Measurements from ENCODE around the gene NPDC1.

DNA sequence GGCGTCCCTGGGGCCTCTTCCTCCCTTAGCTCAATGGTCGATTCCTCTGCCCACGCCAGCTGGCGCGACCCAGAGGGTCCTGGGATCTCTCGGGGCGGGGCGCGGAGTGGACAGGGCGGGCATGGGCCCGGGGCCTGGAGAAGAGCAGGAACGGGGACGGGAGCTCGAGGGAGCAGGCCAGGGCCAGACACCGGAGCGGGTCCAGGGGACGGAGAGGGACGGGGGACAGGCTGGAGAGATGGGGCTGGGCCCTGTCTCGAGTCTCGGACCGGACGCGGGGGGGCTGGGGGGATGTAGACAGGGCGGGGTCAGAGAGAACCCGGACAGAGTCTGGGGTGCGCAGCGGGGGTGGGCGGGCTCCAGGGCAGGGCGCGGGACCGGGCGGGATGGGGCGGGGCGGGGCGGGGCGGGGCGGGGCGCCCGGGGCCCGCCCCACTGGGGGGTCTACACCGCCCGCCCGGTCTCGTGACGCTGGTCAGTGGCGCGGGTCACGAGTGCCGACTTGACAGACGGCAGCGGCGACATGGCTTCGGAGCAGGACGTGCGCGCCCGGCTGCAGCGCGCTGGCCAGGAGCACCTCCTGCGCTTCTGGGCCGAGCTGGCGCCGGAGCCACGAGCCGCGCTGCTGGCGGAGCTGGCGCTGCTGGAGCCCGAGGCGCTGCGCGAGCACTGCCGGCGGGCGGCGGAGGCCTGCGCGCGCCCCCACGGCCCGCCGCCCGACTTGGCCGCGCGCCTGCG is 31.2 kb upstream of the NPDC1 start, which contains the start of gene UAP1L1:
- no peak for TF ChIP-seq CTCF (conservative IDR thresholded peaks at IDR 0.05 in 1 of 2, IDR thresholded peaks at IDR 0.05 in 1 of 2; ENCODE audit: low read depth in 1 of 2, low read length in 2 of 2)
- no peak for TF ChIP-seq EZH2 (IDR thresholded peaks at IDR 0.05; ENCODE audit: low read length, missing control alignments)
